HCT116 (cell line): ENCODE results near the gene PSPC1.

Experiments used
- CTCF ChIP-seq, 3 experiments: fragments of 200-600 bp in 1 of 3; sonication (generic) in 1 of 3; IDR thresholded peaks in 2 of 3; conservative IDR thresholded peaks in 1 of 3; 2 replicates each; pipeline ENCODE4 v1.5.1; 2012 to 2017; ENCODE audit warnings: low read depth in 2 of 3, low read length in 2 of 3, antibody characterized with exemption in 1 of 3, borderline replicate concordance in 1 of 3, control low read depth in 1 of 3, mild to moderate bottlenecking in 1 of 3, mixed read lengths in 1 of 3, mixed run types in 1 of 3, moderate library complexity in 1 of 3; ENCODE audit not compliant: insufficient read depth in 1 of 3
- ELF1 ChIP-seq: IDR thresholded peaks from 2 replicates; pipeline ENCODE4 v1.6.1; 2012; ENCODE audit warnings: low read depth, borderline replicate concordance
- EZH2 ChIP-seq: fragments of 200-600 bp; sonication (generic); IDR thresholded peaks from 2 replicates; pipeline ENCODE4 v1.6.1; 2017; ENCODE audit warnings: antibody characterized with exemption, mixed run types
- JUND ChIP-seq: IDR thresholded peaks from 2 replicates; pipeline ENCODE4 v1.6.1; 2012
- POLR2A ChIP-seq: IDR thresholded peaks from 2 replicates; pipeline ENCODE4 v1.7.0; 2011; ENCODE audit warnings: borderline replicate concordance; ENCODE audit not compliant: insufficient read depth, insufficient read length; ENCODE audit errors: extremely low read depth
- POLR2AphosphoS5 ChIP-seq: IDR thresholded peaks from 2 replicates; pipeline ENCODE4 v1.6.1; 2011; ENCODE audit warnings: mild to moderate bottlenecking, low read depth, low read length, moderate library complexity
- RAD21 ChIP-seq: IDR thresholded peaks from 2 replicates; pipeline ENCODE4 v1.6.1; 2012; ENCODE audit warnings: low read depth, mild to moderate bottlenecking
- SP1 ChIP-seq: IDR thresholded peaks from 2 replicates; pipeline ENCODE4 v1.6.1; 2012; ENCODE audit warnings: low read depth
- TCF7L2 ChIP-seq: IDR thresholded peaks from 2 replicates; pipeline ENCODE4 v1.7.0; 2011; ENCODE audit warnings: borderline replicate concordance, inconsistent platforms; ENCODE audit not compliant: insufficient read depth, insufficient read length; ENCODE audit errors: extremely low read depth
- YY1 ChIP-seq: IDR thresholded peaks from 2 replicates; pipeline ENCODE4 v1.6.1; 2011; ENCODE audit warnings: low read length, low read depth, moderate library complexity, mild to moderate bottlenecking; ENCODE audit not compliant: insufficient replicate concordance; ENCODE audit errors: extremely low read depth
- ZFX ChIP-seq: fragments of 450-650 bp; IDR thresholded peaks from 2 replicates; pipeline ENCODE4 v1.6.1; 2017
- ZNF274 ChIP-seq: fragments of 200-500 bp; sonication (Bioruptor generic); IDR thresholded peaks from 2 replicates; pipeline ENCODE4 v1.6.1; 2014; ENCODE audit warnings: mild to moderate bottlenecking, low read depth, low read length, inconsistent platforms
- TF ChIP-seq, protein P1 (sequence below): IDR thresholded peaks from 2 replicates; pipeline ENCODE4 v1.6.1; 2012
- TF ChIP-seq, protein P2 (sequence below): IDR thresholded peaks from 2 replicates; pipeline ENCODE4 v1.6.1; 2011; ENCODE audit warnings: mild to moderate bottlenecking, low read length, moderate library complexity; ENCODE audit not compliant: insufficient replicate concordance; ENCODE audit errors: extremely low read depth

GRCh38 chr13:19742643-19743042 lies 40.1 kb downstream of the PSPC1 start:
- TF ChIP-seq POLR2A (no peak), CTCF (IDR thresholded peaks at IDR 0.05 in 2 of 3, conservative IDR thresholded peaks at IDR 0.05 in 1 of 3; ENCODE audit: borderline replicate concordance in 1 of 3, insufficient read depth in 1 of 3, low read depth in 2 of 3, low read length in 2 of 3) (no peak), ZNF274 (no peak), POLR2AphosphoS5 (no peak), RAD21 (no peak), SP1 (no peak), JUND (no peak), TCF7L2 (no peak), ELF1 (no peak), ZFX (no peak), YY1 (no peak), EZH2 (no peak)
- TF ChIP-seq, protein P1, sequence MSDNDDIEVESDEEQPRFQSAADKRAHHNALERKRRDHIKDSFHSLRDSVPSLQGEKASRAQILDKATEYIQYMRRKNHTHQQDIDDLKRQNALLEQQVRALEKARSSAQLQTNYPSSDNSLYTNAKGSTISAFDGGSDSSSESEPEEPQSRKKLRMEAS, result no peak
- TF ChIP-seq, protein P2, sequence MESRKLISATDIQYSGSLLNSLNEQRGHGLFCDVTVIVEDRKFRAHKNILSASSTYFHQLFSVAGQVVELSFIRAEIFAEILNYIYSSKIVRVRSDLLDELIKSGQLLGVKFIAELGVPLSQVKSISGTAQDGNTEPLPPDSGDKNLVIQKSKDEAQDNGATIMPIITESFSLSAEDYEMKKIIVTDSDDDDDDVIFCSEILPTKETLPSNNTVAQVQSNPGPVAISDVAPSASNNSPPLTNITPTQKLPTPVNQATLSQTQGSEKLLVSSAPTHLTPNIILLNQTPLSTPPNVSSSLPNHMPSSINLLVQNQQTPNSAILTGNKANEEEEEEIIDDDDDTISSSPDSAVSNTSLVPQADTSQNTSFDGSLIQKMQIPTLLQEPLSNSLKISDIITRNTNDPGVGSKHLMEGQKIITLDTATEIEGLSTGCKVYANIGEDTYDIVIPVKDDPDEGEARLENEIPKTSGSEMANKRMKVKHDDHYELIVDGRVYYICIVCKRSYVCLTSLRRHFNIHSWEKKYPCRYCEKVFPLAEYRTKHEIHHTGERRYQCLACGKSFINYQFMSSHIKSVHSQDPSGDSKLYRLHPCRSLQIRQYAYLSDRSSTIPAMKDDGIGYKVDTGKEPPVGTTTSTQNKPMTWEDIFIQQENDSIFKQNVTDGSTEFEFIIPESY, result no peak
